Ishikawa (cell line): ENCODE measurements around the gene BICDL2.

Experiments used
- CEBPB ChIP-seq: IDR thresholded peaks from 2 replicates; pipeline ENCODE4 v1.6.1; 2012
- CREB1 ChIP-seq: IDR thresholded peaks from 2 replicates; pipeline ENCODE4 v1.6.1; 2012; ENCODE audit warnings: low read depth
- EGR1 ChIP-seq: IDR thresholded peaks from 2 replicates; pipeline ENCODE4 v1.6.1; 2012
- EP300 ChIP-seq: IDR thresholded peaks from 2 replicates; pipeline ENCODE4 v1.6.1; 2012; ENCODE audit warnings: borderline replicate concordance
- FOXM1 ChIP-seq: IDR thresholded peaks from 2 replicates; pipeline ENCODE4 v1.6.1; 2012; ENCODE audit warnings: low read depth, borderline replicate concordance
- NFIC ChIP-seq: IDR thresholded peaks from 2 replicates; pipeline ENCODE4 v1.6.1; 2012
- RAD21 ChIP-seq: IDR thresholded peaks from 2 replicates; pipeline ENCODE4 v1.6.1; 2012; ENCODE audit warnings: low read depth
- TAF1 ChIP-seq: IDR thresholded peaks from 2 replicates; pipeline ENCODE4 v1.6.1; 2012; ENCODE audit warnings: low read depth, mild to moderate bottlenecking
- TCF12 ChIP-seq: IDR thresholded peaks from 2 replicates; pipeline ENCODE4 v1.6.1; 2012; ENCODE audit warnings: low read depth
- TEAD4 ChIP-seq: IDR thresholded peaks from 2 replicates; pipeline ENCODE4 v1.6.1; 2012
- USF1 ChIP-seq: IDR thresholded peaks from 2 replicates; pipeline ENCODE4 v1.6.1; 2012
- YY1 ChIP-seq: IDR thresholded peaks from 2 replicates; pipeline ENCODE4 v1.6.1; 2012; ENCODE audit warnings: low read depth
- ZBTB7A ChIP-seq: IDR thresholded peaks from 2 replicates; pipeline ENCODE4 v1.6.1; 2012; ENCODE audit warnings: low read depth
- TF ChIP-seq, protein P1 (sequence below): IDR thresholded peaks from 2 replicates; pipeline ENCODE4 v1.6.1; 2012; ENCODE audit warnings: low read depth, mild to moderate bottlenecking
- TF ChIP-seq, protein P2 (sequence below): IDR thresholded peaks from 2 replicates; pipeline ENCODE4 v1.6.1; 2012

BICDL2 gene

DNA sequence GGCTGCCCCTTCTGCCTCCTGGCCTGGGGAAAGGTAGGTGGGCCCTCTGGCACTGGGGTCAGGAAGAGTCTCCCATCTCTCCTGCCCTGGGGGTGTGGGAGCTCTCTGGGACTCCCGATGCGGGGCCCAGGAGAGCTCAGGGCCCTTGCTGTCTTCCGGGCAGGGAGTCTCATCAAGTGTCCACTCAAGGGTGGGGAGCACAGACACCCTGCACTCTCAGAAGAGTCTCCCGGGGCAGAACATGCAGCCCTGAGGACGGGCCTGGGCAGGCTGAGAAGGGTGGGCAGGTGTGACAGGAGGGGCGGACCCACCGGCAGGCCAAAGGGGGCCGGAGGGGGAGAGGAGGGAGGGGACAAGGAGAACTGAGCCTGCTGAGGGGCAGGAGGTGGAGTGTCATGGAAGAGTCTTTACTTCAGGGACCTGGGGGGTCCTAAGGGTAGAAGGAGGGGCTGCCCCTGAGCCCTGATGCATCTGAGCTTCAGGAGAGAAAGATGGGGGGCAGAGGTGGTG, 48.1 kb downstream of the BICDL2 start:
- TF ChIP-seq TAF1 (no peak), NFIC (no peak), ZBTB7A (no peak), USF1 (no peak), CEBPB (no peak), EGR1 (no peak), CREB1 (no peak), RAD21 (no peak), TEAD4 (no peak), FOXM1 (no peak), TCF12 (no peak)
- TF ChIP-seq, protein P1, sequence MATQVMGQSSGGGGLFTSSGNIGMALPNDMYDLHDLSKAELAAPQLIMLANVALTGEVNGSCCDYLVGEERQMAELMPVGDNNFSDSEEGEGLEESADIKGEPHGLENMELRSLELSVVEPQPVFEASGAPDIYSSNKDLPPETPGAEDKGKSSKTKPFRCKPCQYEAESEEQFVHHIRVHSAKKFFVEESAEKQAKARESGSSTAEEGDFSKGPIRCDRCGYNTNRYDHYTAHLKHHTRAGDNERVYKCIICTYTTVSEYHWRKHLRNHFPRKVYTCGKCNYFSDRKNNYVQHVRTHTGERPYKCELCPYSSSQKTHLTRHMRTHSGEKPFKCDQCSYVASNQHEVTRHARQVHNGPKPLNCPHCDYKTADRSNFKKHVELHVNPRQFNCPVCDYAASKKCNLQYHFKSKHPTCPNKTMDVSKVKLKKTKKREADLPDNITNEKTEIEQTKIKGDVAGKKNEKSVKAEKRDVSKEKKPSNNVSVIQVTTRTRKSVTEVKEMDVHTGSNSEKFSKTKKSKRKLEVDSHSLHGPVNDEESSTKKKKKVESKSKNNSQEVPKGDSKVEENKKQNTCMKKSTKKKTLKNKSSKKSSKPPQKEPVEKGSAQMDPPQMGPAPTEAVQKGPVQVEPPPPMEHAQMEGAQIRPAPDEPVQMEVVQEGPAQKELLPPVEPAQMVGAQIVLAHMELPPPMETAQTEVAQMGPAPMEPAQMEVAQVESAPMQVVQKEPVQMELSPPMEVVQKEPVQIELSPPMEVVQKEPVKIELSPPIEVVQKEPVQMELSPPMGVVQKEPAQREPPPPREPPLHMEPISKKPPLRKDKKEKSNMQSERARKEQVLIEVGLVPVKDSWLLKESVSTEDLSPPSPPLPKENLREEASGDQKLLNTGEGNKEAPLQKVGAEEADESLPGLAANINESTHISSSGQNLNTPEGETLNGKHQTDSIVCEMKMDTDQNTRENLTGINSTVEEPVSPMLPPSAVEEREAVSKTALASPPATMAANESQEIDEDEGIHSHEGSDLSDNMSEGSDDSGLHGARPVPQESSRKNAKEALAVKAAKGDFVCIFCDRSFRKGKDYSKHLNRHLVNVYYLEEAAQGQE = no peak

GRCh38 chr16:2987833-2988232, 48.9 kb downstream of the BICDL2 start:
- no peak for TF ChIP-seq EGR1
- TF ChIP-seq YY1 = no peak
- TF ChIP-seq, protein P2, sequence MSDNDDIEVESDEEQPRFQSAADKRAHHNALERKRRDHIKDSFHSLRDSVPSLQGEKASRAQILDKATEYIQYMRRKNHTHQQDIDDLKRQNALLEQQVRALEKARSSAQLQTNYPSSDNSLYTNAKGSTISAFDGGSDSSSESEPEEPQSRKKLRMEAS = peak; percentile 39; the same call in 1 of the 2 replicates
- no peak for TF ChIP-seq CEBPB
- no peak for TF ChIP-seq CREB1
- TF ChIP-seq ZBTB7A = peak; percentile 73
- TF ChIP-seq NFIC = peak; percentile 83
- no peak for TF ChIP-seq FOXM1
- no peak; the same call in 1 of the 2 replicates for TF ChIP-seq EP300
- no peak for TF ChIP-seq RAD21
- no peak; the same call in none of the 2 replicates for TF ChIP-seq TCF12

- TF ChIP-seq CEBPB = no peak
- TF ChIP-seq, protein P2 = no peak
- TF ChIP-seq ZBTB7A = no peak
- TF ChIP-seq, protein P1 = no peak
- no peak for TF ChIP-seq RAD21
- no peak for TF ChIP-seq EP300
- no peak for TF ChIP-seq TCF12
- TF ChIP-seq USF1 = no peak
- no peak for TF ChIP-seq EGR1
- no peak for TF ChIP-seq CREB1
- no peak for TF ChIP-seq YY1
- no peak for TF ChIP-seq TAF1
- no peak for TF ChIP-seq FOXM1
- no peak for TF ChIP-seq TEAD4
Observed at GRCh38 chr16:2987286-2987685, 49.5 kb downstream of the BICDL2 start.

GRCh38 chr16:2986623-2987188, 50.0 kb downstream of the BICDL2 start:
- TF ChIP-seq USF1 (no peak), ZBTB7A (no peak), TAF1 (no peak), TEAD4 (no peak)
- TF ChIP-seq, protein P2 = no peak

DNA sequence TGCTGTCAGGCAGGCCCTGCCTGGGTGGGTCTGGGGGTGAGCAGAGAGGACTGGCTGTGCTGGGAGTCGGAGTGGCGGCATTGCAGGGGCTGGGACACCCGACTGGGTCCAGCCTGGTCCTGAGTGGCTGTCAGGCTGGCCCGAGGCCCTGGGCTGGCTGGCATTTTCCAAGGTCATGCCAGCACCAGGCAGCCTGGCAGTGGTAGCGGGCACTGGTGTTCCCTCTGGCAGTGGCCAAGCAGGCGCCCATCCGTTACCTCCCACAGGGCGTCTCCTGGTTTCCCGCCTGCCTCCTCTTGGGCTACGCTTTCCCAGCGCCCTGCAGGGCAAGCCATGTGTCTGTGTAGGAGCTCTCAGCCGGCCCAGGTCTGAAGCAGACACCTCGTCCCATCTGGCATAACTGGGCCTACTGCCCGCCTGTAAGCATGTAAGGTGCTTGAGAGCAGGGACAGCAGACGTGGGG, 50.8 kb downstream of the BICDL2 start:
- TF ChIP-seq TCF12 = no peak
- TF ChIP-seq, protein P2 = no peak
- no peak for TF ChIP-seq CREB1
- TF ChIP-seq CEBPB = no peak
- TF ChIP-seq, protein P1 = no peak
- no peak for TF ChIP-seq ZBTB7A
- TF ChIP-seq TEAD4 = no peak
- TF ChIP-seq USF1 = no peak
- no peak for TF ChIP-seq TAF1
- TF ChIP-seq EP300 = no peak
- no peak for TF ChIP-seq FOXM1
- TF ChIP-seq EGR1 = no peak
- no peak for TF ChIP-seq RAD21
- TF ChIP-seq NFIC = no peak
- no peak for TF ChIP-seq YY1
